SKM-1 (cell line): Measurements from ENCODE around the gene MLLT6.
"Not testable (repeated sequence)": the region's sequence is repeated elsewhere in the genome, so short reads cannot be mapped to it uniquely, and the experiment has no call there.

ENCODE experiments used
- DNase-seq: peaks from one replicate; lab custom pipeline; 2025; ENCODE audit not compliant: unreplicated experiment; lab: John Stamatoyannopoulos, UW

Gene MLLT6

GRCh38 chr17:38725066-38725465 is 20.0 kb downstream of the MLLT6 start:
- DNase-seq: no peak

DNA sequence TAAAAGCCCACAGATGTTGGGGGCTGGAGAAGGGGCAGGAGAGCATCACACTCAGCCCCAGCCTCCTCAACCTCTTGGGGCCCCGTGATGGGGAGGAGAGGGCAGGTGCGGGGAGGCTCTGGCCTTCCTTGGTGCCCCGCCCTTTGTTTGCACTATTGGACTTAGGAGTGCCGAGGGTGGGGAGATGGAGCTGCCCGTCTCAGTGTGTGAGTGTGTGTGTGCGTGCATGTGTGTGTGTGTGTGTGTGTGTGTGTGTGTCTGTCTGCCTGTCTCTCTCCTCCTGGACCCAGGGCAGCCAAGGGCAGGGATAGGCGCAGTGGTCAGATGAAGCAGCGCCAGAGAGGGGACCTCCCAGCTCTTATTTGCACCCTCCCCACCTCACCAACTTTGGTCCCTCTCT is 21.1 kb downstream of the MLLT6 start:
- DNase-seq: not testable (repeated sequence)

GRCh38 chr17:38727736-38728135 is 22.7 kb downstream of the MLLT6 start:
- no peak for DNase-seq

DNA sequence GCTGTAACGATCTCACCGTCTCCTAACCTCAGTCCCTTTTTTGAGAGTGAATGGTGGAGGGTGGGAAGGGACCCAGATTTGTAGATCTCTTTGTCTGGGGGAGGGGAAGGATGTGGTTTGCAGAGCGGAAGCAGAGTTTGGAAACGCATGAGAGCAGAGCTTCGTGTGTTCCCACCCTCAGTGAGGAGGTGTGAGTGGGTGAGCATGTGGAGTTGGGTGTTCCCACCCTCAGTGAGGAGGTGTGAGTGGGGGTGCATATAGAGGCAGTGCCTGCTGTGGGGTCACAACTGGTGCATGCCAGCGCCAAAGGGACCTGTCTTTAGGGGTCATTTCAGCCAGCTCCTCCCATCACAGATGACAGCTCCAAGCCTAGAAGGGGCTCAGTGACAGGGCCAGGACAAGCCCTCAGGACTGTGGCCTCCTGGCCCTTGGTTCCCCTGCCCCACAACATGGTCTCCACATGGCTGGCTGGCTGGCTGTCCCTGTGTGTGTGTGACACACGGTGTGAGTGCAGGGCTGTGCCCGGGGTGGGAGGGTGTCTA is 23.3 kb downstream of the MLLT6 start:
- no peak for DNase-seq

DNA sequence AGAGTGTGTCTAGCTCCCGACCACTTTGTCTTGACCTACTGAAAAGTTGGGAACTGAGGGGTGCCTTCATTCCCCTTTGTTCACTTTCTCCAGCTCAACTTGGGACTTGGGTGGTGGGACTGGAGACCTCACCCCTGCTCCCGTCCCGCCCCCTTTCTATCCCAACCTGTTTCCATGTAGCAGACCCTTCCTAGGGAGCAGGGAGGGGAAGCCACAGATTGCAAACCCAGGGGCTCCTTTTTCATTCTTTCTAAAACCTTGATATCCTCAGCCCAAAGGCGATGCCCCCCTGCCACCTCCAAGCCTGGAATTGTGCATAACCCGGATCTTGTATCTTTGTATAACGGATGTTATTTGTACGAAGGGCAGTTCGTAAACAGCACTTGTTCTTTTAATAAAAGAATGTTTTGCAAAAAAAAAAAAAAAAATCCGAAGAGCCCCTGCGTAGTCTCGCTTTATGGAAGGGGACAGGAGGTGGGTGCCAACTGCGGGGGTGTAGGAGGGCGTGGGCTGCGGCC is 24.4 kb downstream of the MLLT6 start:
- no peak for DNase-seq

- peak; percentile 68 for DNase-seq
Measured at GRCh38 chr17:38729886-38730525, 24.9 kb downstream of the MLLT6 start, which contains the start of gene CISD3. Gene CISD3, plus strand, starts transcription at chr17:38730341. Its CDS starts 18 bp downstream, at chr17:38730359.

- DNase-seq: no peak
Measured at GRCh38 chr17:38730526-38731379, 25.7 kb downstream of the MLLT6 start.

GRCh38 chr17:38731526-38732294 is 26.6 kb downstream of the MLLT6 start:
- DNase-seq: no peak

GRCh38 chr17:38732376-38733281 is 27.6 kb downstream of the MLLT6 start:
- no peak for DNase-seq

DNA sequence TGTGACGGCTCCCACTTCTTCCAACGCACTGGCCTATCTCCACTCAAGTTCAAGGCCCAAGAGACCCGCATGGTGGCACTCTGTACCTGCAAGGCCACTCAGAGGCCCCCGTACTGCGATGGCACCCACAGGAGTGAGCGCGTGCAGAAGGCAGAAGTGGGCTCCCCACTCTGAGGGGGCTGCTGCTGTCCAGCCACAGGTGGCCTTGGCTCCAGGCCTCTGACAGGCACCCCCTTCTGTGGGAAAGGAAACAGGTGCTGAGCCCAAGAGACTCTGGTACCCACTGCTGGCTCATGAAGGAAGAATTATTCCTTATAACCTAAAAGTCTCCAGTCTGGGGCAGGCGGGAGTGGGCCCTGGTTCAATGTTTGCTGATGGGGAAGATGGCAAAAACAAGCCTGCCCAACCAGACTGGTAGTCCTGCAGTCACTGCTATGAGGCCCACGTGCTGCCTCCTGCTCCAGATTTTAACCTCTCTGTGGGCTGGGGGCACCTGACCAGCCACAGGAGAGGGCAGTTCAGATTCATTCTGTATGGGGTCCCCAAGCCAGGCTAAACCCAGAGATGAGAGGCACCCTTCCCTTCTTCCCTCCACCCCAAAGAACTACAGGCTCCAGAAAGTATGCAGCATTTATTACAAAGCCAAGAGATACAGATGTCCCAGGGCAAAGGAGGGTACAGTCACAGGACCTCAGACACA is 28.4 kb downstream of the MLLT6 start:
- no peak for DNase-seq

DNA sequence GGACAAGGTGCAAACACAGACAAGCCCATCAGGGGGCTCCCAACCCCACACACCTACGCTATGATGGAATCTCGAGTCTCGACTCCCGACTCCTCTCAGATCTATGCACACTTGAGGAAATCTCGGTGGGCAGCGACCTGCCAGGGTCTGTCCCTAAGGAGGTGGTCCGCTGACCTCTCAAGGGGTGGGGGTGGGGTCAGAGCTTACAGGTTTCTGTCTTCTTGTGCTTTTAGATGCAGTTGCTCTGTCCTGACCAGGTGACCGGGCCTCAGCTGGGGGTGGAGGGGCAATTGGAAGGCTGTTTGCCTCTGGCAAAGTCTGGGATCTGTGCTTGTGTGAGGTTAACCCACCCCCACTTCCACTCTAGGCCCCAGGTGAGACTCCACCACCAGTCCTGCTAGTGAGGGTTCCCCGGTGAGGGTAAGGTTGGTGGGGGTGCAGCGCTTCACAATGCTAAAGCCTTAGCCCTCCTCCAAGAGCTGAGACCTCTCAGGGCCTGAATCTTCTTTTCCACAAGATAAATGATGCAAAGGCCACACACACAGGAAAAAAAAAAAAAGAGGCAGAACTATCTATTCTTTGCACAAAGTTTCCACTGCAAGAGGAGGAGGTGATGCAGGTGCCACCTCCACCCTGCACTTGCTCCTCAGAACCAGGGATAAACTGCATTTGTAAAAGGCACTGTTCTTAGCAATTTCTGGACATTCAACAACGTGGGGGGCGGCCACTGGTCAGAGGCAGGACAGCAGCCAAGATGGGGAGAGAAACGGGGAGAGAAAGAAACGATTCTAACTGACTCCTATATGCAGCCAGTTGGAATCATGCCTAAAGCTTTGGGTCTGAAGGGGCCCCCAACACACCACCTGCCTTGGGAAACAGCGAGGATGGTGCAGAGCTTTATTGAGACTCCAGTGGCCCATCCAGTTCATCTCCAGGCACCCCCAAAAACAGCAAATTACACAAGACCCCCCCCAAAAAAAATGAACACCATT is 29.2 kb downstream of the MLLT6 start:
- no peak for DNase-seq

DNA sequence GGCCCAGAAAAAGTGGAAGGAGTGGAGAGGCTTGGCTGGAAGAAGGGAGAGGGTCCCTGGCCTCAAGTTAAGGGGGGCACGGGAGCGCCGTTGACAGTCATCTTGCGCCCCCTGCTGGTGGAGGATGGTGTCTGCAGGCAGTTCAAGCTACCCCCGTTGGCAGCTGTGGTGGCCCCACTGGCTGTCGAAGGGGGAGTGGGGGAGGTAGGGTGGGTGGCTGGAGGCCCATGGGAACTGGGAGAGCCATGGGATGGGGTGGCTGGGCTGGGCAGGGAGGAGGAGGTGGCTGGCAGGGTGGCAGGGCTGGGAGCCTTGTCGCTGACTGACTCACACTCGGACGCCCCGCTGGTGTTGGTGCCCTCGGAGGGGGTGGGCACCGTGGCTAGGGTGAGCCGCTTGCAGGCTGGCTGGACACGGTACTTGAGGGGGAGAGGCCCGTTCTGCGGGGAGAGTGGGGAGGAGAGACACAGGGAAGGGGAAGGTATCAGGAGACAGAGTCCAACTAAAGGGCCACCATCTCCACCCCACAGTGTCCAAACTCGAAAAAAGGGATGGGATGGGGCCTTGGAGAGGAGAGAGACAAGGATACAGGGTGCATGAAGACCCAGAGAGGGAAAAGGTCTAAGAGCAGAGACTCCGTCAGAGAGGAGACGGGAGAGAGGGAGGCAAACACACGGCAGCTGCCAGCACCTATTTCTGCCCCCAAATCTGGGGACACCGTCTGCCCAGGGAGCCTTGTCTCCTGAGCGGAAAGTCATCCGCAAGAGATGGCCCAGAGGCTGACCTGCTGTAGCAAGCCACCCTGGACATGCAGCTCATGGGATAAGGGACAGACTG is 30.3 kb downstream of the MLLT6 start:
- DNase-seq: no peak

GRCh38 chr17:38738007-38738662 is 33.1 kb downstream of the MLLT6 start:
- no peak for DNase-seq

- DNase-seq: no peak
Measured at GRCh38 chr17:38738686-38739085, 33.6 kb downstream of the MLLT6 start.

DNA sequence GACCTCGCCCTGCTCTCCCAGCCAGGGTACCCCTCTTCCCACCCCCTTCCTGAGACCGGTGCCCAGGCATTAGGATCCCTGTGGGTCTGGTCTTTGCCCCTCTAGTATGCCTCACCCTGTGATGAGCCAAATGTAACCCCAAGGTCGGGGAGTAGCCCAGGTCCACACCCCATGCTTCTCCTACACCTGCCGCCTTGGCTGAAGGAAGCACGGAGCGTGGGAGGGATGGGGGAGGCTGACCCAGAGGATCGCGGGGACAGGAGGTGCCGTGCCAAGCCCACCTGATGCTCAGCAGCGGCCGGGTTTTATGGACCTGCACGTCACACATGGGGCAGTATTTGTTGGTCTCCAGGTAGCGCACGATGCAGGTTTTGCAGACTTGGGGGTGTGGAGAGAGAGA is 34.2 kb downstream of the MLLT6 start:
- no peak for DNase-seq

GRCh38 chr17:38740044-38740443 is 35.0 kb downstream of the MLLT6 start:
- no peak for DNase-seq

DNA sequence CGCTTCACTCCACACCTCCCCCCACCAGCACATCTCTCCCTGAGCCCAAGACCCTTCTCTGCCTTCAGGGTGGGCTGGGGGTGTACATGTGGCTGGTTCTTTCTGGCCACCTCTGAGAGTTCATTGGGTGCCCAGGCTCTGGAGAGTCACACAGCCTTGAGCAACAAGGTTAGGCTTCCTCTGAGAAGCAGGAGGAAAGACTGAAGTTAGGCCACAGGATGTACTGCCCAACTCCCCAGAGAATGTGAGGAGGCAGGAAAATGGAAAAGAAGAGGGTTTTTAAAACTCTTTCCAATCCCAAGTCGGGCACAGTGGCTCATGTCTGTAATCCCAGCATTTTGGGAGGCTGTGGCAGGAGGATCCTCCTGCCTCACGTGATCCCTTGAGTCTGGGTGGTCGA is 35.7 kb downstream of the MLLT6 start:
- no peak for DNase-seq
